NCI-H1436 (cell line): ENCODE measurements around the gene GPR6.

Source experiments
- DNase-seq: peaks from one replicate; lab custom pipeline; 2025; lab: John Stamatoyannopoulos, UW

Gene GPR6

DNA sequence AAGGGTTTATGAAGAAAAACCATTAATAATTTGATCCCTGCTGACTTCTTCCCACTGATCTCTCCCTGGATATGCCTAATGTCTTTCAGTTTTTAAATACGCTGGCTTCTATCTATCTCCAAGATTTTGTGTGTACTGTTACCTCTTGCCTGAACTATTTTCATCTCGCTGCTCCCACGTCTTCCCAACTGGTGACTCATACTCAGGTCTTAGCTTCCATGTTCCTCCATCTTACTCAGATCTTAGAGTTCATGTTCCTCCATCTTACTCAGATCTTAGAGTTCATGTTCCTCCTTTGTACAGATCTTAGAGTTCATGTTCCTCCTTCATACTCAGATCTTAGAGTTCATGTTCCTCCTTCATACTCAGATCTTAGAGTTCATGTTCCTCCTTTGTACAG lies 21.6 kb downstream of the GPR6 start:
- no peak for DNase-seq

DNA sequence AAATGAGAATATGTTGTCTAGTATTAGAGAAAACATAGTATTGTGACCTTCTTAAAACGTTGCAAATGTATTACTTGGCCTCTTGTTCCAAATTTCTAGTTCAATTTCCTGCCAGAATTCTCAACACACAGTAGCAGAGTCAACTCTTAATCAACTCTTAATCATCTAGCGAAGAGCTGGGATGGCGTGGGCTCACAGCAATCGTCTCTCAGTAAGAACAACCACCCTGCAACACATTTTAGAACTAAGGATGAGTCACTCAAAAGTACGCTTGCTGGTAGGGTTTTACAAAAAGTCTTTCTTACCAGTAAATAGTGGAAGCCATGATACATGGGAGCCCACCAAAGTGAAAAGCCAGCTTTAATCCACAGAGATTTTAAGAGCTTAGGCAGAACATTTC lies 24.6 kb downstream of the GPR6 start:
- no peak for DNase-seq

DNA sequence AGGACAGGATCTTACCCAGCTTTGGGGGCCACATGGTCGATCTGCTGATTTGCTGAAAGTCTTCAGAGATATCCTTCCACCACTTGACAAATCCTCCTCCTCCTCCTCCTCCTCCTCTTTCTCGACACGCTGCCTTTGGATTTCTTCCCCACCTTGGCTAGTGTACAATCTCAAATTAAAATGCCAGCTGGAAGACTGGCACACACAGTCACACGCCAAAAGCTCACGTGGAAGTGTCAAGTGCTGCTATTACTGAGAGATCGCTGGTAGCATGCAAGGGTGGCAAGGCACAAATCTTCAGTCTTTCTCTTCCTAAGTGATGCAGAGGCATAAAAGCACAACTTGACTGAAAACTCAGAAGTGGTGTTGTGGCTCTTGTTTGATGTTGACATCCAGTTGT lies 35.3 kb downstream of the GPR6 start:
- no peak for DNase-seq

DNA sequence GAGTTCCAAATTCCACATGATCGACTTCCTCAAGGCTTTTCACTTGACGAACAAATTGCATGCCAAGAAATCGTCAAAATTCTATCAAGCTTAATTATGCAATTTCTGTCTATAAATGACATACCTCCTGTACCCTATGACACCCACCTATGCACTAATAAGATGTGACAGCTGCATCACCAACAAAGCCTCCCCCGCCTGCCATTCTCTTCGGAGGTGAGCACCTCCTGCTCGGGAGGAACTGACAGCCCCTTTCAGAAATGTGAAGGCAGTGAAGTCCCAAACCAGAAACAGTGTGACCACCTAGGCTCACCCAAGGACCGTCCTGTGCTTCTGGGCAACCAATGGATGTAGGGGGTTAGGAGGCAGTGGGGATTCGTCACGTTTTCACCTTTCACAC lies 37.1 kb downstream of the GPR6 start:
- no peak for DNase-seq

DNA sequence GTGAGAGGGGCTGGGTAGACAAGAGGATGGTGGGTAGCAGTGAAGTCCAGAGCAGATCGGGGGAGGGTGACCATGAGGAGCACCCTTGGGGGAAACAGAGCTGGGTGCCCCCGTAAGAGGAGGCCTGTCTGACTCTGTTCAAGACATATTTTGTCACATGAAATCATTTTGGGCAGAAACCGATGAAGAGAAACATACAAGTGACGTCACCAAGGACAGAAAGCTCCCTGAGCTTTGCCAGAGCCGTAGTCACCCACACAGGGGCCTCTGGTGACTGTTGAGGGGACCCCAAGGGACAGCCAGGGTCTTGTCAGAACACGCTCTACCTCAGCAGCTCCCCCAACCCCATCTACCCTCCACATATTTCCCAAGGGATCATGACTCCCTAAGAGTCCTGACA lies 39.2 kb downstream of the GPR6 start:
- no peak for DNase-seq

DNA sequence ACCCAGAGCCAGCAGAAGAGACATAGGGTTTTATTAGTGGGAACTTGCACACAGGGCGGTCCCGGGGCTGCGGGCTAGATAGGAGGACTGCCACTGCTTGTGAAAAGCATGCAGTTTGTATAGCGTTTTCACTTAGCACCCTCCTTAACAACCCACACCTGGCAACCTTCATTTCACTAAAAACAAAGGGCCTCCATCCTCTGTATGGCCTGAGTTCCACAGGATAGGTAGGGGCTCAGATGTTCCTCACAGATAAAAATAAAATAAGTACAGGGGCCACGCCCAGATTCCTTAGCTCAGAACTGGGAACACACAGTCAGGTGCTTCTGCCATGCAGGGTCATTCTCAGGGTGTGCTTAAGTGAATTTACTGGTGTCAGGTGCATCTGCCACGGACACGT lies 39.8 kb downstream of the GPR6 start:
- DNase-seq: no peak

DNA sequence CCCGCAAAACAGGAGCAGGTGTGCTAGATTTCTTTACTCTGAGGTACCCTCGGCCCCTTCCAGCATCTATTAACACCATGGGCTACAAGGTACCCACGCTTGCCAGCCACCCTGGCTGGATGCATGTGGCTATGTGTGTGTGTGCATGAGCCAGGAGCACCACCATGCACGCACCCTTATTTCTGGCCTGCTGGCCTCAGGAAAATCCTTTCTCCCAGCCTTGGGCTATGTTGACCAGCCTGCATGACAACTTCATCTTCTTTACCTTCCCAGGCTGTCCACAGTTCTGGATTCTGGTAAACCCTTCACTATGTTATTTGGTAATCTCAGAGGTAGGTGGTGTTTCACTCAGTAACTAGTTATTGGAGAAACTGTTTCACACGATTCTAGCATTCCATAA lies 40.4 kb downstream of the GPR6 start:
- no peak for DNase-seq

DNA sequence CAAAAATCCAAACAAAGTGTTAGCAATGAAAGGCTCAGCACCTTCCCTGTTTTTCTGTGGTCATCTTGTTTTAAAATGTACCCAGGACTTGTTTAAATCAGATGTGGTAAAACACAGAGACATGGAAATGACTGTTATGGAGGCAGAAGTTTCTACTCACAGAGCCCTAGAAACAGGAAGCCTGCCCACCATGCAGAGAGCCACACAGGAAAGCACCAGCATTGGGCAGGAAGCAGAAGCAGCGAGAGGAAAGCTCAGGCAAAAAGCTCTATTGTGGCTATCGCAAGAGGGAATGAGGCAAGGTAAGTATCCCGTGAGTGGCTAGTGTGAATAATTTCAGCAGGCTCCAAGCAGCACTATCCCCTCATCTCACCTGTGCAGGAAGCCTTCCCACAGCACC lies 42.8 kb downstream of the GPR6 start:
- no peak for DNase-seq

DNA sequence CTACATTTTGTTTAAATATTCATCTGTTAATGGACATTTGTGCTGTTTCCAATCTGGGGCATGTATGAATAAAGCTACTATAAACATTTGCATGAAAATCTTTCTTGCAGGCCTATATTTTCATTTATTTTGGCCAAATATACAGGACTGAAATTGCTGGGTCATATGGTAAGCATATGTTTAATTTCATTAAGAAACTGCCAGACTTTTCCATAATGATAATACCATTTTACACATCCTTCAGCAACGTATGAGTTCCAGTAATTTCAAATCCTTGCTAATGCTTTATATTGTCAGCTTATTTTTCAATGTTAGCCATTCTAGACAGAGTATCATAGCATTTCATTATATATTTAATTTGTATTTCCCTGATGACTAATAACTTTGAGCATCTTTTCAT lies 51.0 kb downstream of the GPR6 start:
- no peak for DNase-seq
